Osteocyte (in vitro differentiated cells): Measurements from ENCODE around the gene SPG7. TPM values are rescaled to one million over a fixed set of nuclear protein-coding genes. Genes with fewer than 3 reads are reported as not detected.

Experiments
- DNase-seq: peaks from one replicate; pipeline ENCODE4 v3.0.0; 2021; ENCODE audit warnings: mixed read lengths; ENCODE audit not compliant: unreplicated experiment; ENCODE audit errors: extremely low spot score
- H3K27ac Mint-ChIP-seq: one replicate; pipeline ENCODE4 v1.8.0; 2021; ENCODE audit warnings: mild to moderate bottlenecking, mixed read lengths; ENCODE audit not compliant: unreplicated experiment
- H3K27me3 Mint-ChIP-seq: one replicate; pipeline ENCODE4 v1.8.0; 2021; ENCODE audit warnings: mixed read lengths; ENCODE audit not compliant: unreplicated experiment
- H3K36me3 Mint-ChIP-seq: one replicate; pipeline ENCODE4 v1.8.0; 2021; ENCODE audit warnings: mixed read lengths; ENCODE audit not compliant: unreplicated experiment
- H3K4me1 Mint-ChIP-seq: one replicate; pipeline ENCODE4 v1.8.0; 2021; ENCODE audit warnings: mixed read lengths; ENCODE audit not compliant: unreplicated experiment
- H3K4me3 Mint-ChIP-seq: one replicate; pipeline ENCODE4 v1.8.0; 2021; ENCODE audit warnings: mild to moderate bottlenecking, moderate library complexity, mixed read lengths; ENCODE audit not compliant: unreplicated experiment
- H3K9me3 Mint-ChIP-seq: one replicate; pipeline ENCODE4 v1.8.0; 2021; ENCODE audit warnings: mixed read lengths; ENCODE audit not compliant: unreplicated experiment
- total RNA-seq: library from RNA; stranded (reverse); gene quantifications from 2 replicates; pipeline ENCODE4 v1.2.1, GENCODE V29; 2021
- TF ChIP-seq, protein P1 (sequence below): fragments of 200-600 bp; sonication (generic); IDR thresholded peaks from 2 replicates; pipeline ENCODE4 v1.5.0; 2021; ENCODE audit warnings: antibody characterized with exemption, mild to moderate bottlenecking, moderate library complexity

The SPG7 gene
- total RNA-seq, 1 donor from 2014 or later, result 125 TPM

DNA sequence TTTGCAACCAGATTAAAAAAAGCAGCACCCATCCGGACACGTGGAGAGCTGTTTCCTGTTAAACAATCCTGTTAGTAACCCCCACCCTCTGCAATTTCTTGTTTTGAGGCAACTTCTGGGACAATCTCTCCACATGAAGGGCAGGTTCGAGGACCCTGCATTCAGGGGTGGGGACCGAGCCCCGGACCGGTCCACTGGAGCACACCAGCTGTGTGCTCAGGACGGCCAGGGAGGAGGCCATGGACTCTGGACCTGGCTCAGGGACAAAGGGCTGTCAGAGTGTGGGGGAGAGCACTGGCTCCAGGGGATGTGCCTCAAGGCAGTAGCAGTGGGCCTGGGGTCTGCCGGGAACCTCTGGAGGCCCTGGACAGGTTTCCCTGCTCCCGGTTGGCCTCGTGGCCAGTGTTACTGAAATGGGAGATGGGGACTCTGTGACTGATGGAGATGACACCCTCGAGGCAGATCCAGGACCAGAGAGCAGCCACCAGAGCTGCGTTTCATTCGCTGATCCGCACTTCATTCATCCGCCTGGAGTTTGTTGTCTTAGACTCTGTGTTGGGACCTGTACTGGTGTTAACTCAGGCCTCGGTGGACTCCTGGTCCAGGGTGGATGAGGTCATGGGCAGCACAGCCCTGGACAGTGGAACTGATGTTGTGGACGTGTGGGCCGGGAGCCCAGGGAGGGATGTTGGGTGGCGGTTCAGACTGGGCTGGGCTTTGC, 64.4 kb downstream of the SPG7 start:
- peaks cover 16% of the 10 kb centered on the region for H3K4me1 Mint-ChIP-seq
- no peak overlapping the region for H3K27ac Mint-ChIP-seq
- H3K9me3 Mint-ChIP-seq, result no peaks in the 10 kb centered on the region
- H3K36me3 Mint-ChIP-seq, result peaks cover under 1% of the 10 kb centered on the region
- no peak for DNase-seq
- no peaks in the 10 kb centered on the region for H3K27me3 Mint-ChIP-seq
- H3K4me3 Mint-ChIP-seq, result no peak overlapping the region
- TF ChIP-seq, protein P1, sequence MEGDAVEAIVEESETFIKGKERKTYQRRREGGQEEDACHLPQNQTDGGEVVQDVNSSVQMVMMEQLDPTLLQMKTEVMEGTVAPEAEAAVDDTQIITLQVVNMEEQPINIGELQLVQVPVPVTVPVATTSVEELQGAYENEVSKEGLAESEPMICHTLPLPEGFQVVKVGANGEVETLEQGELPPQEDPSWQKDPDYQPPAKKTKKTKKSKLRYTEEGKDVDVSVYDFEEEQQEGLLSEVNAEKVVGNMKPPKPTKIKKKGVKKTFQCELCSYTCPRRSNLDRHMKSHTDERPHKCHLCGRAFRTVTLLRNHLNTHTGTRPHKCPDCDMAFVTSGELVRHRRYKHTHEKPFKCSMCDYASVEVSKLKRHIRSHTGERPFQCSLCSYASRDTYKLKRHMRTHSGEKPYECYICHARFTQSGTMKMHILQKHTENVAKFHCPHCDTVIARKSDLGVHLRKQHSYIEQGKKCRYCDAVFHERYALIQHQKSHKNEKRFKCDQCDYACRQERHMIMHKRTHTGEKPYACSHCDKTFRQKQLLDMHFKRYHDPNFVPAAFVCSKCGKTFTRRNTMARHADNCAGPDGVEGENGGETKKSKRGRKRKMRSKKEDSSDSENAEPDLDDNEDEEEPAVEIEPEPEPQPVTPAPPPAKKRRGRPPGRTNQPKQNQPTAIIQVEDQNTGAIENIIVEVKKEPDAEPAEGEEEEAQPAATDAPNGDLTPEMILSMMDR, result no peak

DNA sequence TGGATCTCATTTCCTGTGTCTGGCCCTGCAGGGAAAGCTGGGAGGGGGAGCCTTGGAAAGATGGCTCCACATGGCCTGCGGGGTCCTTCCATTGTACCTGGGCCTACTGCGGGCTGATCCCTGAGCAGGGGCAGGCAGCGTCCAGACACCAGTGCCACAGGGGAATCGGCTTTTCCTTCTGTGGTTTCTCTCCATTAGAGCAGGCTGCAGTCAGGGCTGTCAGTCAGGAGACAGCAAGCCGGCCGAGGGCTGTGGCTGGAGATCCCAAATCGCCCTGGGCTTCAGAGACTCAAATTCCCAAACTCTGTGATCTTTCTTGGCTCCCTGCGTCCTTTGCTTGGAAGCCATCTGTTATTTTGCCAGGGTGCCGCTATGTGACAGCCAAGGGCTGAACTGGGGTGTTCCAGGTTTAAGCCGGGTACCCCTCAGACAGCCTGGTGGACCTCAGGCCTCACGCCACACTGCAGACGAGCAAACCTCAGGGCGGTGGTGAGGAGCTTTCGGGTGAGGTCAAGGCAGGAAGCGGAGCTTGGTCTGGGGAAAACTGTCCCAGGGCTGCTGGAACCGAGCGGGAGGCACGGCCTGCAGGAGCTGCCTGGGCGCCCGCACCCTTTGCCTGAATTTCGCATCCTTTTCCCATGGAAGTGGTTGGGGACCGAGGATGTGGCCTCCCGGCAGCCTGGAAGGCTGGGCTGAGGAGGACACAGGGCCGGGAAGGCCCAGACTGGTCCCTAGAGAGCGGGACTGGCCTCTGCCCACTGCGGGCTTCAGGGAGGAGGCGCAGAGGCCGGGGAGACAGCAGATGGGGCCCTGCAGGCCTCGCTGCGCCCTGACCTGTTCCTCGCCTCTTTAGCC, 65.8 kb downstream of the SPG7 start:
- no peaks in the 10 kb centered on the region for H3K36me3 Mint-ChIP-seq
- H3K27ac Mint-ChIP-seq, result peak overlapping the region; percentile 48

DNA sequence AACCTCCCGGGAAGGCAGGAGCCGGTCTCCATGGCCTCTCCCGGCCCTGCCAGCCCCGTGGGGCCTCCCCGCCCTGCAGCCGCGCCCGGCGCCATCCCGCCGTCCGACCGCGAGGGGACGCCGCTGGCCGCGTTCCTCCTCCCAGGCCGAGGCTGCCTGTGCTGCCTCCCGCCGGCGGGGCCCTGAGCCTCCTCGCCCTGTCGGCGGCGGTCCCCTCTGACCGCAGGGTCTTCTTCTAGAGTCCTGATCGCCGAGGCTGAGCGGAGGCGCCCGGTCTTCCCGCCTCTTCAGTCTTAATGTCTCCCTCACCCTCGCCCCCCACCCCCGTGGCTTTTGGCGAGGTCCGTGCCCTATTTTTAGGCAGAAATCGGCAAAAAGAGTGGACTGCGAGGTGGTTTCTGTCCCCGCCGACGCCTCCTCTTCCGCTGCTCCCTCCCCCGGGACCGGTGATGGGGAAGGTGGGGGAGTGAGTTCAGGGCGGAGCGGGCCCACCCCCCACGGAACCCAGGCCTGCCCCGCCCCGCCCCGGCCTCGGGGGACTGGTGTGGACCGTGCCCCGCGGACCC, 66.6 kb downstream of the SPG7 start:
- DNase-seq, result peak; percentile 93
- TF ChIP-seq, protein P1, result peak; percentile 88
- Mint-ChIP-seq H3K4me3 (peak overlapping the region; percentile 63), H3K36me3 (no peaks in the 10 kb centered on the region), H3K27me3 (no peaks in the 10 kb centered on the region), H3K9me3 (no peaks in the 10 kb centered on the region), H3K27ac (peak overlapping the region; percentile 57), H3K4me1 (peaks cover 16% of the 10 kb centered on the region)

More for the DNA sequence above, 65.8 kb downstream of the SPG7 start:
- no peak for DNase-seq
- TF ChIP-seq, protein P1, result no peak
- Mint-ChIP-seq H3K4me3 (peak overlapping the region; percentile 35), H3K27me3 (no peaks in the 10 kb centered on the region), H3K4me1 (peaks cover 16% of the 10 kb centered on the region), H3K9me3 (no peaks in the 10 kb centered on the region)

DNA sequence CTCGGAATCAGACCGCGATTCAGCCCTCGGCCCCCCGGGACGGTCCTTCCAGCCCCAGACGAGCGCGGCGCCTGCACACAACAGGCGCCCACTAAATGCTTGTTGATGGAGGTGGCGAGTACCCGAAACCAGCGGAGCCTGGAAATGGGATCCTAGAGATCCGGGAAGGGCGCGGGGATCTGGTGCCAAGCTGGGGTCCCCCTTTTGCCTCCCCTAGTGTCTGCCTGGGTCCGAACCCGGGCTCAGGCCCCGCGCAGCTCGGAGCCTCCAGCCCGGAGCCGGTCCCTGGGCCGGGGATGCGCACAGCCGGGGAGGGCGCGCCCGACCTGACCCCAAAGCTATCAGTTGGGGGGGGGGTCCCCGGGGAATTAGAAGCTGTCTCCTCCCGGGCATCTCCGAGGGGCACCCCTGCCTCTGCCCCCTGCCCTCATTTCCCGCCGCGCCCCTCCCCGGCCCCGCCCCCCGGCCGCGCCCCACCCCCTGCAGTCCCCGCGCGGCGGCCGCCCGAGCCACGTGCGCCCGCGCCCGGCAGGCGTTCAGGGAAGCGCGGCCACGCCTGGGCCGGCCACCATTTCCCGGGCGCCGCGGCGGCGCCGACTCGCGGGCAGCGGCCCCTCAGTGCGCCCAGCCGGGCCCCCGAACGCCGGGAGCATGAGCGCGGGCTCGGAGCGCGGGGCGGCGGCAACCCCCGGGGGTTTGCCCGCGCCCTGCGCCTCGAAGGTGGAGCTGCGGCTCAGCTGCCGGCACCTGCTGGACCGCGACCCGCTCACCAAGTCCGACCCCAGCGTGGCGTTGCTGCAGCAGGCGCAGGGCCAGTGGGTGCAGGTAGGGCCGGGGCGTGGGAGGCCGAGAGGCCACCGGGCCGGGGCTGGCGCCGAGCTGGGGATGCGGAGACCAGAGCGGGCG, 67.3 kb downstream of the SPG7 start, which contains the start of gene CPNE7:
CPNE7 (plus strand) TSS at position 512 of the 906 bp plus-strand sequence; CDS start at position 652, 140 bp downstream.
- H3K27me3 Mint-ChIP-seq, result no peaks in the 10 kb centered on the region
- no peak for DNase-seq
- TF ChIP-seq, protein P1, result no peak
- no peaks in the 10 kb centered on the region for H3K36me3 Mint-ChIP-seq
- no peaks in the 10 kb centered on the region for H3K9me3 Mint-ChIP-seq
- peaks cover 16% of the 10 kb centered on the region for H3K4me1 Mint-ChIP-seq
- peak within 1 kb of the TSS; percentile 57 for H3K27ac Mint-ChIP-seq
- H3K4me3 Mint-ChIP-seq, result peak within 1 kb of the TSS; percentile 63
